ENCODE data around the gene BCL2L13.

DNA sequence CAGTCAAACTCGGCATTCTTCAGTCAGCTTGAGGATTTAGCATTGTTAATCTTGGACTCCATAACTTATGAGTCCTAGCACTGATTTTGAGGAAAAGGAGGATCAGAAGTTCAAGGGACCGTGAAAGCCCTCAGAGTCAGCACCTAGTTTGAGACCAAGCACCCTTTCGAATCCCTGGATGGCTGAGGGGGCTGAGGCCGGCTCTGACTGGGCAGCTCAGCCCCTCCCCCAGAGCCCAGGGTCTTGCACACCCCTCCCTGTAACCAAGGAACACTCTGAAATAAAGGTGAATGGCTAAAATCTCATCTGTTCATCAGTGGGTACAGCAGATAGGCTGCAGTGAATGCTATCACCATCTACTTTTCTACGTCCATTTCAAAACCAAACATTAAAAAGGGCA lies 48.0 kb upstream of the BCL2L13 start:
- TF ChIP-seq CTCF (IDR thresholded peaks at IDR 0.05; ENCODE audit: poor library complexity) (no peak), EZH2phosphoT487 (IDR thresholded peaks at IDR 0.05; ENCODE audit: low read depth, severe bottlenecking, unreplicated experiment) (no peak)

Measured in hepatocyte (in vitro differentiated cells).